Upper lobe of left lung (tissue), 4 donors: ENCODE results near the gene SPAG16.

Source experiments
- CTCF ChIP-seq, 6 experiments: fragments of 450-650 bp in 4 of 6; fragments of 200-600 bp in 2 of 6; sonication (generic) in 2 of 6; IDR thresholded peaks; one replicate each; pipeline ENCODE4 v1.5.1; 2016 to 2019; ENCODE audit warnings: antibody characterized with exemption in 6 of 6
- POLR2A ChIP-seq, 4 donors: fragments of 450-650 bp; IDR thresholded peaks; one replicate each; pipeline ENCODE4 v1.5.1; 2016 to 2017; ENCODE audit warnings: antibody characterized with exemption in 4 of 4, mild to moderate bottlenecking in 2 of 4

DNA sequence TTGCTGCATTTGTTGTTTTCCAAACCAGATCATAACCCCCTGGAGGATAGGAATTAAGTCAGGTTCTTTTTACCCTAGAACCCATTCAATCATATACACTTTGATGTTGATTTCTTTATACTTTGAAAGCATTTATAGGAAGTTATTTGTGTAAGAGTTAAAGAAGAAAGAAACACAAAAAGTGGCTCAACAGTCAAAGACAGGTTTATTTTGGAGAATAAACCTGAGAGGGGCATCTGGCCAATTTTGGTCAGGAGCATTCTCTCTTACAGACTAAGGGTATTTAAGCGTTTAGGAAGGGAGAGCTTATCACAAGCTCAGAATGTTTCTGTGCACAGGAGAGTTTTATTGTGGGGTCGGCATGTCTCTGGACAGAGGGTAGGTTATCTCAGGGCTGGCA is 398.0 kb downstream of the SPAG16 start:
- TF ChIP-seq POLR2A (IDR thresholded peaks at IDR 0.05) (no peak), CTCF (IDR thresholded peaks at IDR 0.05) (no peak)
